KMS-11 (cell line): ENCODE data around the gene RAPGEF2.

Experiments used
- H2AFZ ChIP-seq: fragments of 200-600 bp; sonication (generic); 2 replicates; pipeline ENCODE4 v1.6.1; 2016; ENCODE audit warnings: antibody characterized with exemption, mixed run types, low read depth
- H3K27ac ChIP-seq: fragments of 200-600 bp; sonication (generic); 2 replicates; pipeline ENCODE4 v1.6.1; 2016; ENCODE audit warnings: mild to moderate bottlenecking, mixed run types
- H3K27me3 ChIP-seq: fragments of 200-600 bp; sonication (generic); 2 replicates; pipeline ENCODE4 v1.6.1; 2017; ENCODE audit warnings: mild to moderate bottlenecking, low read depth, mixed run types, moderate library complexity; ENCODE audit not compliant: insufficient read depth
- H3K36me3 ChIP-seq: fragments of 200-600 bp; sonication (generic); 2 replicates; pipeline ENCODE4 v1.6.1; 2017; ENCODE audit warnings: mild to moderate bottlenecking, mixed run types; ENCODE audit not compliant: insufficient read depth
- H3K4me1 ChIP-seq: fragments of 200-600 bp; sonication (generic); 2 replicates; pipeline ENCODE4 v1.6.1; 2016; ENCODE audit warnings: mild to moderate bottlenecking, low read depth, mixed run types; ENCODE audit not compliant: poor library complexity, severe bottlenecking
- H3K4me2 ChIP-seq: fragments of 200-600 bp; sonication (generic); 2 replicates; pipeline ENCODE4 v1.7.0; 2016; ENCODE audit warnings: mild to moderate bottlenecking, mixed run types
- H3K4me3 ChIP-seq: fragments of 200-600 bp; sonication (generic); IDR thresholded peaks from 2 replicates; pipeline ENCODE4 v1.6.1; 2017; ENCODE audit warnings: low read depth, low read length, mixed read lengths; ENCODE audit not compliant: insufficient read depth
- H3K79me2 ChIP-seq: fragments of 200-600 bp; sonication (generic); 2 replicates; pipeline ENCODE4 v1.6.1; 2016; ENCODE audit warnings: low read depth, mixed run types; ENCODE audit not compliant: insufficient read depth
- H3K9ac ChIP-seq: fragments of 200-600 bp; sonication (generic); 2 replicates; pipeline ENCODE4 v1.6.1; 2016; ENCODE audit warnings: mild to moderate bottlenecking, mixed run types
- H4K20me1 ChIP-seq: fragments of 200-600 bp; sonication (generic); 2 replicates; pipeline ENCODE4 v1.6.1; 2016; ENCODE audit warnings: mild to moderate bottlenecking, mixed run types; ENCODE audit not compliant: insufficient read depth
- TF ChIP-seq, protein P1 (sequence below): fragments of 200-600 bp; sonication (generic); conservative IDR thresholded peaks from 2 replicates; pipeline ENCODE4 v1.6.1; 2017; ENCODE audit warnings: low read depth, mild to moderate bottlenecking, antibody characterized with exemption, low read length, moderate library complexity, mixed read lengths

The RAPGEF2 gene

DNA sequence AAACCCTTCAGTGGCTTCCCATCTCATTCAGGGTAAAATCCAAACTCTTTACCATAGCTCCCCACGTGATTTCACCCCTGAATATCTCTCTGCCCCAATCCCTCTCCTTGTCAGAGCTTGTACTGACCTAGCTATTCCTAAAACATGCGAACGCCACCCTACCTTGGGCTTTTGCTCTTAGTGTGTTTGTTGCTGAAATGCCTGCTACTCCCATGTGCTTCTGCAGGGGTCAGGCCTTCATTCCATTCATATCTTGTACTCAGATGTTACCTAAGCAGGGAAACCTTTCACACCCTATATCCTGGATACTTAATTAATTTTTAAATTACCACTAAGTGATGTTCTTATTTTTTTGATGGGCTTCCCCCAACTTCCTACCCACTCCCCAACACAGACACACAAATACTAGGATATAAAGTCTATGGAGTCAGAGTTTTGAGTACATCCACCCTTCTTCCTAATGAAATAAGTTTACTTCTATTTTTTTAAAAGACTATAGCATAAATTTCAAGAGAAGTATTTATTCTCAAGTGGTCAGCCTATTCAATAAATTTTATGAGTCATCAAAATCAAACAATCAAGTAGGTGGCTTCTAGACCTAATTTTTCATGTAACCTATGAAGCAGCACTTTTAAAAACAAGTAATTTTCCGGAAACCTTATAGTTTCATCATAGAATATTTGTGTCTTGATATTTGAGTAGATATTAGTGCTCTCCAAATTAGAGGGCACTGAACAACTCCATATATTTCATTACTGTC is 189.4 kb downstream of the RAPGEF2 start:
- no peak overlapping the region for H3K9ac ChIP-seq
- no peak overlapping the region for H3K4me3 ChIP-seq
- no peak overlapping the region for H3K4me2 ChIP-seq
- TF ChIP-seq, protein P1, sequence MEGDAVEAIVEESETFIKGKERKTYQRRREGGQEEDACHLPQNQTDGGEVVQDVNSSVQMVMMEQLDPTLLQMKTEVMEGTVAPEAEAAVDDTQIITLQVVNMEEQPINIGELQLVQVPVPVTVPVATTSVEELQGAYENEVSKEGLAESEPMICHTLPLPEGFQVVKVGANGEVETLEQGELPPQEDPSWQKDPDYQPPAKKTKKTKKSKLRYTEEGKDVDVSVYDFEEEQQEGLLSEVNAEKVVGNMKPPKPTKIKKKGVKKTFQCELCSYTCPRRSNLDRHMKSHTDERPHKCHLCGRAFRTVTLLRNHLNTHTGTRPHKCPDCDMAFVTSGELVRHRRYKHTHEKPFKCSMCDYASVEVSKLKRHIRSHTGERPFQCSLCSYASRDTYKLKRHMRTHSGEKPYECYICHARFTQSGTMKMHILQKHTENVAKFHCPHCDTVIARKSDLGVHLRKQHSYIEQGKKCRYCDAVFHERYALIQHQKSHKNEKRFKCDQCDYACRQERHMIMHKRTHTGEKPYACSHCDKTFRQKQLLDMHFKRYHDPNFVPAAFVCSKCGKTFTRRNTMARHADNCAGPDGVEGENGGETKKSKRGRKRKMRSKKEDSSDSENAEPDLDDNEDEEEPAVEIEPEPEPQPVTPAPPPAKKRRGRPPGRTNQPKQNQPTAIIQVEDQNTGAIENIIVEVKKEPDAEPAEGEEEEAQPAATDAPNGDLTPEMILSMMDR = no peak
- H2AFZ ChIP-seq = no peak overlapping the region
- H3K79me2 ChIP-seq = no peaks in the 10 kb centered on the region
- H3K36me3 ChIP-seq = no peaks in the 10 kb centered on the region
- no peak overlapping the region for H3K27ac ChIP-seq
- H4K20me1 ChIP-seq = no peaks in the 10 kb centered on the region
- H3K4me1 ChIP-seq = no peaks in the 10 kb centered on the region
- no peaks in the 10 kb centered on the region for H3K27me3 ChIP-seq

DNA sequence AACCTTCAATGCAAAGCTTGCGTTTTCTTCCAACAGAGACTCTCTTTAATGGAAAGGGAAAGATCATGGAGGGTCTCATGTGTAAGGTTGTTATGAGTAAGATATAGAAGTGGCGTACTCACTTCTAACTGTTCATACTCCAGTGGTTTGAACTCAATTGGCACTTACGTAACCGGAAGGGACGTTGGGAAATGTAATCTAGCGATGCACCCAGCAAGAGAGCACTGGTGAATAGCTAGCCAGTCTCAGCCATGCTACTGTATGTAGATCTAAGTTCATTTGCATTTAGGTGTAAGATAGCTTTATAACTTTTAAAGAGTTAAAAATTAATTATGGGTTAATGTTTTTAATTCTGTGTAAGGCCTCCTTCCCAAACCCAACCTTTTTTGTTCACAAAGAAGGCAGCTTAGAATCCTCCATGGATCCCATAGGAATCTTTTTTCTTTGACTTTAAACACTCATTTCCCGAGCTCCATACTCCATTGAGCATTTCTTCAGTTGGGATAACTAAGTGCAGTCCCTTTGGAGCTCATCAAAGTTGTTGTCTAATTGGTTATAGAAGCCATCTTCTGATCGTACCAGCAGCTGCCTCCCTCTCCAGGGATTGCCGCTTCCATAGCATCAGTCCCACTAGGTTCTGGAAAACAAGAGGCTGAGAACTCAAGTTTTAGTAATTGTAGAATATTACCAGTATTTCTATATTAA is 191.1 kb downstream of the RAPGEF2 start:
- Histone ChIP-seq H4K20me1 (no peaks in the 10 kb centered on the region), H3K4me2 (no peak overlapping the region), H3K36me3 (no peaks in the 10 kb centered on the region), H3K27ac (no peak overlapping the region), H3K4me3 (no peak overlapping the region), H3K79me2 (no peaks in the 10 kb centered on the region), H3K9ac (no peak overlapping the region), H3K4me1 (no peaks in the 10 kb centered on the region), H2AFZ (no peak overlapping the region), H3K27me3 (no peaks in the 10 kb centered on the region)
- TF ChIP-seq, protein P1 = no peak

DNA sequence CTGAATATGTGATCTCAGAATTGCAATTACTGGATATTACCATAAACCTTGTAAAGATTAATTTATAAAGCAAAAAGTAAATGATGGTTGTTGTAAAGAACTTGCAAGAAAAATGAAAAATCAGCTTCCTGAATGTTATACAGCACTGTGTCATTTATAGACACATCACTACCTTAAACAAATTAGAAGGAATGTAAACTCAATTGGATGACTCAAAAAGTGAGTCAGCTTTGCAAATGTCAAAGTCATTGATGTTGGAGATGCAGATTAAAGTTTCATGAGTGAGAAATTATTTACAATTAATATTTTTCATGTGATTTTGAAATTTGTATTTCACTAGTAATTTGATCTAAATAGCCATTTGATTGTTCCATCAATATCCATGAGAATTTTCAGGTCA is 193.2 kb downstream of the RAPGEF2 start:
- no peaks in the 10 kb centered on the region for H3K79me2 ChIP-seq
- no peaks in the 10 kb centered on the region for H3K36me3 ChIP-seq
- H2AFZ ChIP-seq = no peak overlapping the region
- no peak overlapping the region for H3K9ac ChIP-seq
- TF ChIP-seq, protein P1 = no peak
- no peak overlapping the region for H3K27ac ChIP-seq
- H4K20me1 ChIP-seq = no peaks in the 10 kb centered on the region
- H3K27me3 ChIP-seq = no peaks in the 10 kb centered on the region
- H3K4me3 ChIP-seq = no peak overlapping the region
- H3K4me2 ChIP-seq = no peak overlapping the region
- H3K4me1 ChIP-seq = no peaks in the 10 kb centered on the region

DNA sequence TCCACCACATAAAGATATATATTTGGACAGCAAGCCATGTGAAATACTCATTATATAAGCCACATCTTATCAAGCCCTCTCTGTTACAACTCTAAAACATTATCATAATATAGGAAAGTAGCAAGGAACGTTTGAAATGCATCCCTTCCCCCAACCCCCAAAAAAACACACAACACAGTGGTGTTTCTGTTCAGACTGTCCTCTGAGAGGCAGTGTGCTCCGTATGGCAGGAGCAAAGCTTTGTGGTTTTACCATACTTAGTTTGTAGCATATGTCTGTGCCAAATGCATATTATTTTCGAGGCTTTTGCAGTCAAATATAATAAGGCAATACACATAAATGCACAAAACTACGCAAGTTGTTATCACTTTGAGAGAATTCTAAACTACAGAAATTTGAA is 194.2 kb downstream of the RAPGEF2 start:
- Histone ChIP-seq H3K79me2 (no peaks in the 10 kb centered on the region), H3K27me3 (no peaks in the 10 kb centered on the region), H4K20me1 (no peaks in the 10 kb centered on the region), H3K36me3 (no peaks in the 10 kb centered on the region), H3K27ac (no peak overlapping the region), H2AFZ (no peak overlapping the region), H3K9ac (no peak overlapping the region), H3K4me3 (no peak overlapping the region), H3K4me2 (no peak overlapping the region), H3K4me1 (no peaks in the 10 kb centered on the region)
- TF ChIP-seq, protein P1 = no peak
